Measurements from ENCODE around the gene SLC17A8. TPM values are rescaled to one million over a fixed set of nuclear protein-coding genes. Genes with fewer than 3 reads are reported as not detected.

The SLC17A8 gene
- total and polyA plus RNA-seq, 2 experiments from 2014 or later = not detected

DNA sequence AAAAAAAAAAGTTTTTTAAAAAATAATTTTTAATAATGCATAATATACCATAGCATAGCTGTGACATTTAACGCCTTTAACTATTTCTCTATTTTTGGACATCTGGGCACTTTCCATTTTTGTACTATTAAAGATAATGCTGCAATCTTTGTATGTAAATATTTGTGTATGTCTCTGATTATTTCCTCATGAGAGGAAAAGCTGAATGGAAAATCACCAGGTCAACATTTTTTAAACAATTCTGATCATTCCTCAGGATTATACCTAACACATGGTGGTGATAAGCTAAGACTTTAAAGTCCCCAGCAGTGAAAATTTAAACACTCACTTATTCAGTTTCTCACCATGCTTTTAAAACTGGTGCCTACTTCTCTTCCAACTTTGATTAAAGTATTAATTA is 85.5 kb downstream of the SLC17A8 start:
- H3K4me1 ChIP-seq (ENCODE audit: insufficient read depth) = no peaks in the 10 kb centered on the region
- H3K4me2 ChIP-seq (ENCODE audit: unreplicated experiment) = no peak overlapping the region
- no peaks in the 10 kb centered on the region for H3K9me2 ChIP-seq (ENCODE audit: insufficient read depth)
- no peaks in the 10 kb centered on the region for H3K79me2 ChIP-seq (ENCODE audit: insufficient read depth)
- H3F3A ChIP-seq (ENCODE audit: insufficient read depth) = no peaks in the 10 kb centered on the region
- H4K20me1 ChIP-seq (ENCODE audit: insufficient read depth) = no peaks in the 10 kb centered on the region
- in situ Hi-C loops (cut with MboI) = no loop called here
- no peak overlapping the region for H2AFZ ChIP-seq
- no peaks in the 10 kb centered on the region for H3K36me3 ChIP-seq (ENCODE audit: low read depth)
- DNase-seq = no peak
- TF ChIP-seq EZH2phosphoT487 (IDR thresholded peaks at IDR 0.05; ENCODE audit: insufficient read depth, low read depth) (no peak), EZH2 (IDR thresholded peaks at IDR 0.05; ENCODE audit: insufficient read depth, poor library complexity, severe bottlenecking) (no peak)
- no peak overlapping the region for H3K4me3 ChIP-seq
- H3K9ac ChIP-seq = no peak overlapping the region
- 52 to 56% methylated on average over 1 of the region's 1 CpG for WGBS, 2 experiments (ENCODE audit: low coverage in 1 of 2, low lambda C conversion rate in 2 of 2, missing lambda C conversion rate in 2 of 2)
- H3K27ac ChIP-seq = no peak overlapping the region
- H3K9me3 ChIP-seq (ENCODE audit: low read depth) = no peaks in the 10 kb centered on the region
- H3K27me3 ChIP-seq (replicated peaks; ENCODE audit: insufficient read depth) = no peaks in the 10 kb centered on the region; the same call in 1 of the 2 replicates

GRCh38 chr12:100443434-100443833 is 86.6 kb downstream of the SLC17A8 start:
- Histone ChIP-seq H3K9me3 (ENCODE audit: low read depth) (no peaks in the 10 kb centered on the region), H3F3A (ENCODE audit: insufficient read depth) (no peaks in the 10 kb centered on the region), H3K4me2 (ENCODE audit: unreplicated experiment) (no peak overlapping the region), H4K20me1 (ENCODE audit: insufficient read depth) (no peaks in the 10 kb centered on the region), H3K36me3 (ENCODE audit: low read depth) (no peaks in the 10 kb centered on the region), H2AFZ (no peak overlapping the region), H3K9ac (no peak overlapping the region), H3K79me2 (ENCODE audit: insufficient read depth) (no peaks in the 10 kb centered on the region), H3K4me1 (ENCODE audit: insufficient read depth) (no peaks in the 10 kb centered on the region), H3K4me3 (no peak overlapping the region), H3K27ac (no peak overlapping the region), H3K9me2 (ENCODE audit: insufficient read depth) (no peaks in the 10 kb centered on the region), H3K27me3 (replicated peaks; ENCODE audit: insufficient read depth) (no peaks in the 10 kb centered on the region; the same call in 1 of the 2 replicates)
- TF ChIP-seq EZH2 (IDR thresholded peaks at IDR 0.05; ENCODE audit: insufficient read depth, poor library complexity, severe bottlenecking) (no peak), EZH2phosphoT487 (IDR thresholded peaks at IDR 0.05; ENCODE audit: insufficient read depth, low read depth) (no peak)
- no peak for DNase-seq
- 18 to 48% methylated on average over 1 of the region's 1 CpG for WGBS, 2 experiments (ENCODE audit: low coverage in 1 of 2, low lambda C conversion rate in 2 of 2, missing lambda C conversion rate in 2 of 2)
- in situ Hi-C loops (cut with MboI) = no loop called here

GRCh38 chr12:100445081-100445481 is 88.2 kb downstream of the SLC17A8 start:
- Histone ChIP-seq H3K4me3 (no peak overlapping the region), H2AFZ (no peak overlapping the region), H3K9ac (no peak overlapping the region), H3K4me2 (ENCODE audit: unreplicated experiment) (no peak overlapping the region), H3K9me2 (ENCODE audit: insufficient read depth) (no peaks in the 10 kb centered on the region), H3K79me2 (ENCODE audit: insufficient read depth) (no peaks in the 10 kb centered on the region), H3K36me3 (ENCODE audit: low read depth) (no peaks in the 10 kb centered on the region), H3K9me3 (ENCODE audit: low read depth) (no peaks in the 10 kb centered on the region), H3K27me3 (replicated peaks; ENCODE audit: insufficient read depth) (no peaks in the 10 kb centered on the region; the same call in 1 of the 2 replicates), H3K4me1 (ENCODE audit: insufficient read depth) (no peaks in the 10 kb centered on the region), H3K27ac (no peak overlapping the region), H3F3A (ENCODE audit: insufficient read depth) (no peaks in the 10 kb centered on the region), H4K20me1 (ENCODE audit: insufficient read depth) (no peaks in the 10 kb centered on the region)
- in situ Hi-C loops (cut with MboI) = no loop called here
- no peak for DNase-seq
- 41 to 45% methylated on average over 4 of the region's 4 CpGs for whole genome bisulfite sequencing, 2 experiments (ENCODE audit: low coverage in 1 of 2, low lambda C conversion rate in 2 of 2, missing lambda C conversion rate in 2 of 2)
- no peak for TF ChIP-seq EZH2phosphoT487 (IDR thresholded peaks at IDR 0.05; ENCODE audit: insufficient read depth, low read depth)
- TF ChIP-seq EZH2 (IDR thresholded peaks at IDR 0.05; ENCODE audit: insufficient read depth, poor library complexity, severe bottlenecking) = no peak

DNA sequence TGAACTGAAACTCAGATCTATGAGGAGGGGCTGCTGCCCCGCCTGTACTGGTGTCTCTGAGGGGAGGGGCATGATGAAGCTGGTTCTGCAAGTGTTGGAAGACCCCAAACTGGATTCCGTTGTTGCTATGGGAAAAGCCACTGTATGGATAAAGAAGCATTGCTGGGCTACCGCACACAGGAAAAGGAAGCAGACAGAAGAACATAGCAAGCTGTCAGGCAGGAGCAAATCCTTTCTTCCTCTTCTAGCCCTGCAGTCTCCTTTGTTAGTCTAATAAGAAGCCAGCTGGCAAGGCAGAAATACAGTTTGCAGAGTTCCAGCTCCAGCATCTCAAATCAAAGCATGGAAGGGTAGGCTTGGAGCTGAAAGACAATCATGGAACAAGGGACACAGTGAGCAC is 90.5 kb downstream of the SLC17A8 start:
- Histone ChIP-seq H3K4me2 (ENCODE audit: unreplicated experiment) (no peak overlapping the region), H3K36me3 (ENCODE audit: low read depth) (no peaks in the 10 kb centered on the region), H3K9ac (no peak overlapping the region), H3K79me2 (ENCODE audit: insufficient read depth) (no peaks in the 10 kb centered on the region), H3K4me1 (ENCODE audit: insufficient read depth) (no peaks in the 10 kb centered on the region), H2AFZ (no peak overlapping the region), H3K27ac (no peak overlapping the region), H3K4me3 (no peak overlapping the region), H3K9me2 (ENCODE audit: insufficient read depth) (no peaks in the 10 kb centered on the region), H3K9me3 (ENCODE audit: low read depth) (no peaks in the 10 kb centered on the region), H3K27me3 (replicated peaks; ENCODE audit: insufficient read depth) (no peaks in the 10 kb centered on the region), H3F3A (ENCODE audit: insufficient read depth) (no peaks in the 10 kb centered on the region), H4K20me1 (ENCODE audit: insufficient read depth) (no peaks in the 10 kb centered on the region)
- TF ChIP-seq EZH2phosphoT487 (IDR thresholded peaks at IDR 0.05; ENCODE audit: insufficient read depth, low read depth) (no peak), EZH2 (IDR thresholded peaks at IDR 0.05; ENCODE audit: insufficient read depth, poor library complexity, severe bottlenecking) (no peak)
- 14 to 19% methylated on average over 3 of the region's 3 CpGs for WGBS, 2 experiments (ENCODE audit: low coverage in 1 of 2, low lambda C conversion rate in 2 of 2, missing lambda C conversion rate in 2 of 2)
- in situ Hi-C loops (cut with MboI) = no loop called here
- DNase-seq = no peak

DNA sequence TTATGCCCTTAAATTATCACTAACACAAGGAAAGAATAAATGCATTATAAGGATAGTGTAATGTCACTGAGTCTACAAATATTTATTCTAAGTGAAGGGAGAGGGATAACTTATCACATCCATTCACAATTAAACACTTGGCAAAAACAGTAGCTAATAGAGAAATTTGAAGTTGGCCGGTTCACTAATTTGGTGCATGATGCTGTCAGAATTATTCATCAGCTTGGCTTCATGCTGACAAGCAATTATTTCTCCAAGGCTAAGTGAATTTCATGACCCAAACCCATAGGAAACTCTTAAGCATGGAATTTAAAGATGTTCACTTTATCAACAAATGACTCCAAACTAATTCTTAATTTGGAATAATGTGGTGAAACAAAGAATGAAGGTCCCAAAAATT is 91.8 kb downstream of the SLC17A8 start:
- Histone ChIP-seq H3K79me2 (ENCODE audit: insufficient read depth) (no peaks in the 10 kb centered on the region), H4K20me1 (ENCODE audit: insufficient read depth) (no peaks in the 10 kb centered on the region), H3K9me3 (ENCODE audit: low read depth) (no peaks in the 10 kb centered on the region), H3K9ac (no peak overlapping the region), H3K4me3 (no peak overlapping the region), H3K27ac (no peak overlapping the region), H3K4me1 (ENCODE audit: insufficient read depth) (no peaks in the 10 kb centered on the region), H3K4me2 (ENCODE audit: unreplicated experiment) (no peak overlapping the region), H3K27me3 (replicated peaks; ENCODE audit: insufficient read depth) (no peaks in the 10 kb centered on the region), H3K9me2 (ENCODE audit: insufficient read depth) (no peaks in the 10 kb centered on the region), H3K36me3 (ENCODE audit: low read depth) (no peaks in the 10 kb centered on the region), H2AFZ (no peak overlapping the region), H3F3A (ENCODE audit: insufficient read depth) (no peaks in the 10 kb centered on the region)
- in situ Hi-C loops (cut with MboI) = no loop called here
- no peak for DNase-seq
- no peak for TF ChIP-seq EZH2 (IDR thresholded peaks at IDR 0.05; ENCODE audit: insufficient read depth, poor library complexity, severe bottlenecking)
- 60 to 66% methylated on average over 1 of the region's 1 CpG for WGBS, 2 experiments (ENCODE audit: low coverage in 1 of 2, low lambda C conversion rate in 2 of 2, missing lambda C conversion rate in 2 of 2)
